CD4-positive, alpha-beta T cell (primary cell): Measurements from ENCODE around the gene PDZK1. TPM values are rescaled to one million over a fixed set of nuclear protein-coding genes. Genes with fewer than 3 reads are reported as not detected.
"Not testable (repeated sequence)": the region's sequence is repeated elsewhere in the genome, so short reads cannot be mapped to it uniquely, and the experiment has no call there.

ENCODE experiments used
- ATAC-seq: fragments of 200-7000 bp; cut with Tn5 transposase; one replicate; pipeline ENCODE4 v1.10.0; 2022; ENCODE audit warnings: mild to moderate bottlenecking; ENCODE audit not compliant: poor library complexity
- CTCF ChIA-PET: fragments of 350-600 bp; sonication (Branson Sonifier 250); formaldehyde crosslinking; loops from one replicate; lab custom pipeline; 2021; ENCODE audit warnings: antibody characterized with exemption, inconsistent platforms; lab: Charles Lee
- POLR2A ChIA-PET: fragments of 350-600 bp; sonication (Branson Sonifier 250); formaldehyde crosslinking; loops from one replicate; lab custom pipeline; 2021; ENCODE audit warnings: antibody characterized with exemption, inconsistent platforms; lab: Charles Lee
- DNase-seq, 14 experiments: peaks; one replicate each; pipeline ENCODE4 v3.0.0-alpha.2; 2013 to 2020; ENCODE audit warnings: mixed read lengths in 2 of 14
- H3K27ac ChIP-seq, 2 donors: one replicate each; pipeline versions ENCODE4 v1.5.1 to v1.7.0; 2013; ENCODE audit warnings: low read length in 2 of 2, low read depth in 1 of 2, mild to moderate bottlenecking in 1 of 2
- H3K27me3 ChIP-seq, 2 experiments: 1 replicate in 1 of 2; 2 replicates in 1 of 2; pipeline versions ENCODE4 v1.6.1 to v1.7.0; 2013; ENCODE audit warnings: low read length in 2 of 2, control low read depth in 1 of 2, mild to moderate bottlenecking in 1 of 2, moderate library complexity in 1 of 2; ENCODE audit not compliant: insufficient read depth in 2 of 2, control insufficient read depth in 1 of 2
- H3K36me3 ChIP-seq: one replicate; pipeline ENCODE4 v1.6.1; 2013; ENCODE audit warnings: low read length, control low read depth; ENCODE audit not compliant: insufficient read depth
- H3K4me1 ChIP-seq: one replicate; pipeline ENCODE4 v1.6.1; 2013; ENCODE audit warnings: low read length, control low read depth; ENCODE audit not compliant: insufficient read depth
- H3K4me3 ChIP-seq: one replicate; pipeline ENCODE4 v1.5.1; 2013; ENCODE audit warnings: mild to moderate bottlenecking, low read length, moderate library complexity
- H3K9me3 ChIP-seq, 2 experiments: 1 replicate in 1 of 2; 2 replicates in 1 of 2; pipeline versions ENCODE4 v1.6.1 to v1.7.0; 2013; ENCODE audit warnings: low read length in 2 of 2, mild to moderate bottlenecking in 2 of 2, control low read depth in 1 of 2, moderate library complexity in 1 of 2; ENCODE audit not compliant: control insufficient read depth in 1 of 2, insufficient read depth in 1 of 2
- H3K27ac Mint-ChIP-seq: one replicate; pipeline ENCODE4 v1.8.0; 2020; ENCODE audit warnings: mixed read lengths
- H3K27me3 Mint-ChIP-seq: one replicate; pipeline ENCODE4 v1.8.0; 2021; ENCODE audit warnings: mixed read lengths
- H3K36me3 Mint-ChIP-seq: one replicate; pipeline ENCODE4 v1.8.0; 2021; ENCODE audit warnings: low read depth, mixed read lengths
- H3K4me1 Mint-ChIP-seq: one replicate; pipeline ENCODE4 v1.8.0; 2021; ENCODE audit warnings: low read depth, mixed read lengths
- H3K4me3 Mint-ChIP-seq: one replicate; pipeline ENCODE4 v1.8.0; 2020; ENCODE audit warnings: mild to moderate bottlenecking, mixed read lengths
- H3K9me3 Mint-ChIP-seq: one replicate; pipeline ENCODE4 v1.8.0; 2020; ENCODE audit warnings: mixed read lengths
- intact Hi-C, 2 experiments: fragments of 100-400 bp; cut with DNase I in 1 of 2; cut with micrococcal nuclease in 1 of 2; formaldehyde crosslinking; loops; one replicate each; pipeline versions ENCODE4 v1.15.1 to v1.9.0; 2023 to 2025; cut with DNase I, micrococcal nuclease
- total RNA-seq, 174 experiments: library from RNA in 2 of 174; stranded (reverse) in 2 of 174; gene quantifications; one replicate each; pipeline ENCODE4 v1.2.3 and lab custom pipeline; 2021 to 2026

Gene PDZK1
- total RNA-seq, 2 experiments from 2014 or later, result not detected

DNA sequence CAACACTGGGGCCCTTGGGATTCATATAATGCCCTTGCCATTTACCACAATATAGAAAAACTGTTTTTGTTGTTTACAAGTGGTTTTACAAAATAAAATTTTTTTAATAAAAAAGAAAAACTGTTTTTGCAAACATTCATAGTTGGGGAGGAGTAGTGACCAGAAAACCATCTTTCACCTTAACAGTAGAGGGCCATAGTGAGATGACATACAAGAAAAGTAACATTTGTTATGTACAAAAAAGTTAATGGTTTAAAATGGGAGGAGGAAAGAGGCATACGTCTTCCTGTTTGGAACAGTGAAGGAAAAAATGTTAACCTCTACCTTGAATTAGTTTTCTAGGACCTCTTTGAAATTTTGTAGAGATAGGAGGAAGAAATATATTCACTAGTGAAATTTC is 70.9 kb downstream of the PDZK1 start:
- ATAC-seq, intact Hi-C loops, H3K4me1 Mint-ChIP-seq, H3K4me1 ChIP-seq, H3K36me3 ChIP-seq, H3K27ac ChIP-seq, H3K27me3 ChIP-seq, H3K36me3 Mint-ChIP-seq, CTCF ChIA-PET, H3K27me3 Mint-ChIP-seq, H3K4me3 ChIP-seq, H3K4me3 Mint-ChIP-seq, H3K9me3 ChIP-seq, H3K27ac Mint-ChIP-seq, POLR2A ChIA-PET, DNase-seq, H3K9me3 Mint-ChIP-seq: not testable (repeated sequence)

DNA sequence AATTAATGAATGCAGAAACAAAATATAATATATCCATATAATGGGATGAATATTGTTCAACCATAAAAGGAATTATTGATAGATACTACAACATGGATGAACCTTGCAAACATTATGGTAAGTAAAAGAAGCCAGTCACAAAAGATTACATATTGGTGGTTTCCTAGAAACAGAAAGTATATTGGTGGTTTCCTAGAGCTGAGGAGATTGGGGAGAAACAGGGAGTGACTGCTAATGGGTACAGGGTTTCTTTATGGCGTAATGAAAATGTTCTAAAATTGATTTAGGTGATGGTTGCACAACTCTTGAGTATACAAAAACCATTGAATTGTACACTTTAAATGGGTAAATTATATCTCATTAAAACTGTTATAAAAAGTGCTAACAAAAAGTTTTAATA is 85.0 kb downstream of the PDZK1 start:
- H3K9me3 ChIP-seq, POLR2A ChIA-PET, DNase-seq, intact Hi-C loops, H3K27me3 ChIP-seq, H3K36me3 Mint-ChIP-seq, H3K4me3 Mint-ChIP-seq, H3K27ac ChIP-seq, H3K4me1 ChIP-seq, H3K36me3 ChIP-seq, CTCF ChIA-PET, H3K4me1 Mint-ChIP-seq, H3K4me3 ChIP-seq, H3K9me3 Mint-ChIP-seq, H3K27ac Mint-ChIP-seq, ATAC-seq, H3K27me3 Mint-ChIP-seq: not testable (repeated sequence)

Other genes starting within 250 kb of the PDZK1 start
- 10 to 100 TPM; 23.8 to 25.2 TPM for gene GPR89A, start 99.4 kb downstream of the PDZK1 start, total RNA-seq
- not detected for gene CD160, start 12.1 kb upstream of the PDZK1 start, total RNA-seq
- 10 to 100 TPM; 11.4 to 11.9 TPM for gene RNF115, start 116.7 kb upstream of the PDZK1 start, total RNA-seq
- 10 to 100 TPM; 18.6 to 19.9 TPM for gene POLR3C, start 116.8 kb upstream of the PDZK1 start, total RNA-seq
- gene NUDT17, start 138.3 kb upstream of the PDZK1 start, total RNA-seq, result 1 to 10 TPM; 1.6 to 2.8 TPM
- gene PIAS3, start 151.7 kb upstream of the PDZK1 start, total RNA-seq, result 10 to 100 TPM; 18.7 to 19.7 TPM
- under 1 TPM in 1 of 2 experiments, not detected in 1; 0.11 TPM for gene ANKRD35, start 178.5 kb upstream of the PDZK1 start, total RNA-seq
- 1 to 10 TPM in 1 of 2 experiments, under 1 TPM in 1; 0.77 to 1.0 TPM for gene ITGA10, start 202.7 kb upstream of the PDZK1 start, total RNA-seq
- 10 to 100 TPM; 11.6 to 13.2 TPM for gene PEX11B, start 211.3 kb upstream of the PDZK1 start, total RNA-seq
- 100 to 1,000 TPM; 126 to 134 TPM for gene RBM8A, start 220.1 kb upstream of the PDZK1 start, total RNA-seq